Measurements from ENCODE around the gene TRIP12. TPM values are rescaled to one million over a fixed set of nuclear protein-coding genes. Genes with fewer than 3 reads are reported as not detected.

The TRIP12 gene
- polyA plus RNA-seq, 3 donors = 22.2 to 56.7 (median 44.0) TPM

DNA sequence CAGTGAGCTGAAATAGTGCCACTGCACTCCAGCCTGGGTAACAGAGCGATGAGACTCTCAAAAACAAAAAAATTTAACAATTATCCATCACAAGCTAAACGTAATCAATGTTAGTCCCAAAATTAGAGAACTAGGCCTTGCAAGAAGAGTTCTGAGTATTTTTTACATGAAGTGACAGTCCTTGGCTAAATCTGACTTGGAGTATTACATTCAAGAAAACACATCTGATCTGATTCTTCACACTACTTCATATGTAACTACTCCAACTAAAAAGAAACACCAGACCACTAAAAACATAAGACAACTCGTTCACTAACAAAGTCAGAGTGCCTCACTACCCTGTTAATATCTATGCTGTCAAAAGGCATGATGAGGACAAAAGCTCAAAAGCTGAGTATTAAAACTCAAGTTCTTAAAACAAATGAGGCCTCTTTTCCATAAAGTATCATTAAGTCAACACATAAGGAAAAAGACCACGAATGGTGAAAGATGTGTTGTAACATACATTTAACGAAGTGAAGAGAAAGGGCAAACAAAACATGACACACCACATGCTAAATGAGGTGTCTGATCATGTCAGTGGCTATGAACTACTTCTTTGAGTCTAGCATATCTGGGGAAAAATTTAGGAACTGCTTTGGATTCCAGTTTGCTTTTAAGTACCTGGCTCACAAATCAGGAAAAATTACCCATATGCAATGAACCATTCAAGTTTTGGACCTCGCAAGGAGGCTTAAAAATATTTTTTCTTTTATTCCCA lies 42.4 kb downstream of the TRIP12 start:
- WGBS (ENCODE audit: insufficient coverage) = 100% methylated on average over 1 of the region's 6 CpGs
- intact Hi-C loops (cut with micrococcal nuclease) = no loop called here
- Mint-ChIP-seq H3K36me3 (peaks cover 41 to 64% of the 10 kb centered on the region in 2 donors), H3K4me1 (no peaks in the 10 kb centered on the region), H3K4me3 (no peak overlapping the region), H3K27me3 (ENCODE audit: low read depth in 3 of 3) (no peaks in the 10 kb centered on the region), H3K9me3 (no peaks in the 10 kb centered on the region), H3K27ac (peak overlapping the region in 1 of 7 donors; percentile 17)
- no peak overlapping the region for H3K4me2 ChIP-seq (replicated peaks; ENCODE audit: extremely low read depth, low read length, poor library complexity, severe bottlenecking)
- H3K4me1 ChIP-seq (ENCODE audit: control insufficient read depth in 1 of 2, insufficient read depth in 2 of 2, low read length in 2 of 2) = no peaks in the 10 kb centered on the region
- peaks cover 35 to 70% of the 10 kb centered on the region in 2 donors for H3K36me3 ChIP-seq (replicated peaks in 1 of 2; ENCODE audit: control insufficient read depth in 1 of 2, insufficient read depth in 2 of 2, low read length in 2 of 2)
- H3K9ac ChIP-seq (ENCODE audit: insufficient read depth, low read length, poor library complexity, severe bottlenecking) = no peak overlapping the region
- H2AFZ ChIP-seq (ENCODE audit: insufficient read depth, low read depth, low read length, poor library complexity, severe bottlenecking) = no peak overlapping the region
- no peak overlapping the region for H3K4me3 ChIP-seq (replicated peaks in 1 of 3; ENCODE audit: low read depth in 2 of 3, low read length in 3 of 3)
- H3K79me2 ChIP-seq (ENCODE audit: insufficient read depth, low read length) = peaks cover 95% of the 10 kb centered on the region
- TF ChIP-seq, protein P1, sequence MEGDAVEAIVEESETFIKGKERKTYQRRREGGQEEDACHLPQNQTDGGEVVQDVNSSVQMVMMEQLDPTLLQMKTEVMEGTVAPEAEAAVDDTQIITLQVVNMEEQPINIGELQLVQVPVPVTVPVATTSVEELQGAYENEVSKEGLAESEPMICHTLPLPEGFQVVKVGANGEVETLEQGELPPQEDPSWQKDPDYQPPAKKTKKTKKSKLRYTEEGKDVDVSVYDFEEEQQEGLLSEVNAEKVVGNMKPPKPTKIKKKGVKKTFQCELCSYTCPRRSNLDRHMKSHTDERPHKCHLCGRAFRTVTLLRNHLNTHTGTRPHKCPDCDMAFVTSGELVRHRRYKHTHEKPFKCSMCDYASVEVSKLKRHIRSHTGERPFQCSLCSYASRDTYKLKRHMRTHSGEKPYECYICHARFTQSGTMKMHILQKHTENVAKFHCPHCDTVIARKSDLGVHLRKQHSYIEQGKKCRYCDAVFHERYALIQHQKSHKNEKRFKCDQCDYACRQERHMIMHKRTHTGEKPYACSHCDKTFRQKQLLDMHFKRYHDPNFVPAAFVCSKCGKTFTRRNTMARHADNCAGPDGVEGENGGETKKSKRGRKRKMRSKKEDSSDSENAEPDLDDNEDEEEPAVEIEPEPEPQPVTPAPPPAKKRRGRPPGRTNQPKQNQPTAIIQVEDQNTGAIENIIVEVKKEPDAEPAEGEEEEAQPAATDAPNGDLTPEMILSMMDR (IDR thresholded peaks at IDR 0.05) = no peak
- H3K27me3 ChIP-seq (ENCODE audit: control insufficient read depth in 2 of 2, insufficient read depth in 2 of 2, low read length in 2 of 2) = no peaks in the 10 kb centered on the region
- no peak for DNase-seq
- H3K9me3 ChIP-seq (replicated peaks in 1 of 2; ENCODE audit: control insufficient read depth in 1 of 2, insufficient read depth in 1 of 2, low read length in 2 of 2) = no peaks in the 10 kb centered on the region
- H3K27ac ChIP-seq (ENCODE audit: low read depth in 1 of 2, low read length in 2 of 2) = no peak overlapping the region
- H4K20me1 ChIP-seq (ENCODE audit: insufficient read depth, low read length) = peaks cover 98% of the 10 kb centered on the region

GRCh38 chr2:229875549-229875948 lies 46.3 kb downstream of the TRIP12 start:
- Histone ChIP-seq H3K79me2 (ENCODE audit: insufficient read depth, low read length) (peaks cover 95% of the 10 kb centered on the region), H3K36me3 (replicated peaks in 1 of 2; ENCODE audit: control insufficient read depth in 1 of 2, insufficient read depth in 2 of 2, low read length in 2 of 2) (peaks cover 46 to 99% of the 10 kb centered on the region in 2 donors)
- H3K36me3 Mint-ChIP-seq = peaks cover 52 to 80% of the 10 kb centered on the region in 2 donors

More at GRCh38 chr2:229875549-229875948, 46.3 kb downstream of the TRIP12 start:
- Mint-ChIP-seq H3K27ac (no peak overlapping the region), H3K27me3 (ENCODE audit: low read depth in 3 of 3) (no peaks in the 10 kb centered on the region), H3K9me3 (no peaks in the 10 kb centered on the region), H3K4me3 (no peak overlapping the region), H3K4me1 (peaks cover 2% of the 10 kb centered on the region)
- DNase-seq = no peak
- Histone ChIP-seq H3K4me2 (replicated peaks; ENCODE audit: extremely low read depth, low read length, poor library complexity, severe bottlenecking) (no peak overlapping the region), H3K4me1 (ENCODE audit: control insufficient read depth in 1 of 2, insufficient read depth in 2 of 2, low read length in 2 of 2) (no peaks in the 10 kb centered on the region), H3K9me3 (replicated peaks in 1 of 2; ENCODE audit: control insufficient read depth in 1 of 2, insufficient read depth in 1 of 2, low read length in 2 of 2) (no peaks in the 10 kb centered on the region), H3K27ac (ENCODE audit: low read depth in 1 of 2, low read length in 2 of 2) (no peak overlapping the region), H3K9ac (ENCODE audit: insufficient read depth, low read length, poor library complexity, severe bottlenecking) (no peak overlapping the region), H3K27me3 (ENCODE audit: control insufficient read depth in 2 of 2, insufficient read depth in 2 of 2, low read length in 2 of 2) (no peaks in the 10 kb centered on the region), H4K20me1 (ENCODE audit: insufficient read depth, low read length) (peaks cover 98% of the 10 kb centered on the region), H2AFZ (ENCODE audit: insufficient read depth, low read depth, low read length, poor library complexity, severe bottlenecking) (no peak overlapping the region), H3K4me3 (replicated peaks in 1 of 3; ENCODE audit: low read depth in 2 of 3, low read length in 3 of 3) (no peak overlapping the region)
- no CpG with 5 or more reads among the region's 2 CpGs for WGBS (ENCODE audit: insufficient coverage)
- TF ChIP-seq, protein P1 (IDR thresholded peaks at IDR 0.05) = no peak
- intact Hi-C loops (cut with micrococcal nuclease) = no loop called here
